Hepatocyte (in vitro differentiated cells): ENCODE results near the gene KRT222. TPM values are rescaled to one million over a fixed set of nuclear protein-coding genes. Genes with fewer than 3 reads are reported as not detected.

Source experiments
- DNase-seq: peaks from one replicate; pipeline ENCODE4 v3.0.0-alpha.2; 2016; ENCODE audit warnings: low spot score
- H2AFZ ChIP-seq: fragments of 200-600 bp; sonication (generic); 2 replicates; pipeline ENCODE4 v1.6.0; 2016; ENCODE audit warnings: antibody characterized with exemption, mild to moderate bottlenecking
- H3K27ac ChIP-seq: fragments of 200-600 bp; sonication (generic); 2 replicates; pipeline ENCODE4 v1.5.1; 2016; ENCODE audit warnings: mild to moderate bottlenecking
- H3K27me3 ChIP-seq: fragments of 200-600 bp; sonication (generic); 2 replicates; pipeline ENCODE4 v1.6.1; 2016
- H3K36me3 ChIP-seq: fragments of 200-600 bp; sonication (generic); replicated peaks from 2 replicates; pipeline ENCODE4 v1.5.1; 2016; ENCODE audit warnings: low read depth; ENCODE audit not compliant: insufficient read depth
- H3K4me1 ChIP-seq: fragments of 200-600 bp; sonication (generic); 2 replicates; pipeline ENCODE4 v1.5.1; 2016; ENCODE audit warnings: mild to moderate bottlenecking, moderate library complexity; ENCODE audit not compliant: insufficient read depth
- H3K4me2 ChIP-seq: fragments of 200-600 bp; sonication (generic); 2 replicates; pipeline ENCODE4 v1.6.0; 2016
- H3K4me3 ChIP-seq: fragments of 200-600 bp; sonication (generic); 2 replicates; pipeline ENCODE4 v1.5.1; 2016; ENCODE audit warnings: mild to moderate bottlenecking
- H3K79me2 ChIP-seq: fragments of 200-600 bp; sonication (generic); 2 replicates; pipeline ENCODE4 v1.6.0; 2017; ENCODE audit warnings: mild to moderate bottlenecking
- H3K9me2 ChIP-seq: fragments of 200-600 bp; sonication (generic); replicated peaks from 2 replicates; pipeline ENCODE4 v1.6.0; 2017; ENCODE audit warnings: mild to moderate bottlenecking; ENCODE audit not compliant: insufficient read depth
- H3K9me3 ChIP-seq: fragments of 200-600 bp; sonication (generic); 2 replicates; pipeline ENCODE4 v1.5.1; 2016; ENCODE audit warnings: low read depth, mild to moderate bottlenecking
- H4K20me1 ChIP-seq: fragments of 200-600 bp; sonication (generic); 2 replicates; pipeline ENCODE4 v1.6.0; 2016; ENCODE audit warnings: mild to moderate bottlenecking; ENCODE audit not compliant: insufficient read depth, poor library complexity, severe bottlenecking
- EZH2 ChIP-seq: fragments of 200-600 bp; sonication (generic); IDR thresholded peaks from 2 replicates; pipeline ENCODE4 v1.6.1; 2016; ENCODE audit warnings: antibody characterized with exemption, mild to moderate bottlenecking, borderline replicate concordance
- EZH2phosphoT487 ChIP-seq: fragments of 200-600 bp; sonication (generic); IDR thresholded peaks from one replicate; pipeline ENCODE4 v1.6.1; 2018; ENCODE audit warnings: antibody characterized with exemption, mild to moderate bottlenecking, low read depth, moderate library complexity; ENCODE audit not compliant: unreplicated experiment, severe bottlenecking
- WGBS: methylation state at CpG from one replicate; pipeline ENCODE4 v1.1.6; 2016; ENCODE audit warnings: low lambda C conversion rate; ENCODE audit errors: missing lambda C conversion rate; 5-methylcytosine and 5-hydroxymethylcytosine counted together
- polyA plus RNA-seq: library from polyadenylated mRNA; unstranded; fragments of >200 nt; fragmentation: Nextera tagmentation; extraction: Ambion mirVana; gene quantifications from 2 replicates; pipeline ENCODE4 v1.2.1, GENCODE V29; 2016
- total RNA-seq: library from RNA; depleted of rRNA; stranded (reverse); fragments of >200 nt; gene quantifications from 2 replicates; pipeline ENCODE4 v1.2.3, GENCODE V29; 2014
- TF ChIP-seq, protein P1 (sequence below): fragments of 200-600 bp; sonication (generic); IDR thresholded peaks from 2 replicates; pipeline ENCODE4 v1.5.1; 2016; ENCODE audit warnings: antibody characterized with exemption, mild to moderate bottlenecking; ENCODE audit not compliant: poor library complexity

Gene KRT222
- total and polyA plus RNA-seq, 2 experiments from 2014 or later, result 2.1 to 2.8 TPM

DNA sequence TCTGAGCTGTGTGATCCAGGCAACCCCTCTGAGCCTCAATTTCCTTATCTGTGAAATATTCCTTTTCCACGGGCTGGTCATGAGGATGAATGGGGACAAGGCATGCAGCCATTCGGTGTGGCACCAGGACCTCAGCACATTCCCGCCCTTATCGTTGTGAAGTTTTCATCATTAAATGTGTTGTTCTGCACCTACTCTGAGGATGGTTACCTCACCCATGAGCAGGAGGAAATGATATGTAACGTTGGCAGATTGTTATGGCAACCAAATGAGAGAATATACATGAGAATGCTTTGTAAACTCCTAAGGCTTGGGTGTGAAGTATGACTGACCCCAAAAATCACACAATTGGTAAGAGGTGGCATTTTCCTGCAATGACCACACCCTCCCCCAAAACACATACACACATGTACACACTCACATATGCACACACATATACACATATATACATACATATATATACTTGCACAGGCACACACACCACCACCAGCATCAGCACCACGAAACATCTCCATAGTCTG is 56.9 kb downstream of the KRT222 start:
- WGBS, result 77% methylated on average over 5 of the region's 6 CpGs
- Histone ChIP-seq H2AFZ (no peak overlapping the region), H3K4me3 (no peak overlapping the region), H3K9me2 (no peaks in the 10 kb centered on the region), H3K4me1 (no peaks in the 10 kb centered on the region), H4K20me1 (no peaks in the 10 kb centered on the region), H3K9me3 (no peaks in the 10 kb centered on the region), H3K27ac (no peak overlapping the region), H3K4me2 (no peak overlapping the region), H3K79me2 (no peaks in the 10 kb centered on the region), H3K27me3 (no peaks in the 10 kb centered on the region), H3K36me3 (no peaks in the 10 kb centered on the region)
- TF ChIP-seq, protein P1, sequence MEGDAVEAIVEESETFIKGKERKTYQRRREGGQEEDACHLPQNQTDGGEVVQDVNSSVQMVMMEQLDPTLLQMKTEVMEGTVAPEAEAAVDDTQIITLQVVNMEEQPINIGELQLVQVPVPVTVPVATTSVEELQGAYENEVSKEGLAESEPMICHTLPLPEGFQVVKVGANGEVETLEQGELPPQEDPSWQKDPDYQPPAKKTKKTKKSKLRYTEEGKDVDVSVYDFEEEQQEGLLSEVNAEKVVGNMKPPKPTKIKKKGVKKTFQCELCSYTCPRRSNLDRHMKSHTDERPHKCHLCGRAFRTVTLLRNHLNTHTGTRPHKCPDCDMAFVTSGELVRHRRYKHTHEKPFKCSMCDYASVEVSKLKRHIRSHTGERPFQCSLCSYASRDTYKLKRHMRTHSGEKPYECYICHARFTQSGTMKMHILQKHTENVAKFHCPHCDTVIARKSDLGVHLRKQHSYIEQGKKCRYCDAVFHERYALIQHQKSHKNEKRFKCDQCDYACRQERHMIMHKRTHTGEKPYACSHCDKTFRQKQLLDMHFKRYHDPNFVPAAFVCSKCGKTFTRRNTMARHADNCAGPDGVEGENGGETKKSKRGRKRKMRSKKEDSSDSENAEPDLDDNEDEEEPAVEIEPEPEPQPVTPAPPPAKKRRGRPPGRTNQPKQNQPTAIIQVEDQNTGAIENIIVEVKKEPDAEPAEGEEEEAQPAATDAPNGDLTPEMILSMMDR, result no peak
- no peak for TF ChIP-seq EZH2
- no peak for TF ChIP-seq EZH2phosphoT487
- no peak for DNase-seq

DNA sequence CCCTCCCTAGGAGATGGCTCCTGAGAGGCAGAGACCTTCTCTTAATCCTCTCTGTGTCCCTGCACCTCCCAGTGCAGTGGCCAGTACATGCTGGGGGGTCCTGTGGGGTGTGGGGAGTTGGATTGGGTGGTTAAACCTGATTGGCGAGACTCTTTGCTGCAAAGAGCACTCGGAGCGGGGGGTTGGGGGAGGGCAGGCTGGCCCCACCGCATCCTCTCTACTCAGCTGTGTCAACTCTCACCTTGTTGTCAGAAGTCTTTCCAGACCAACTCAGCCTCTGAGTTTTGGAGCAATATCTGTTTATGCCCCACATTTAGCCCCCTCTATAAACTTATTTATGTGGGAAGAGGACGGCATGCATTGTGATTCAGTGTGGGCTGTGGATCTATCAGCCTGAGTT is 57.3 kb downstream of the KRT222 start:
- Histone ChIP-seq H3K27me3 (no peaks in the 10 kb centered on the region), H3K79me2 (no peaks in the 10 kb centered on the region), H3K4me2 (no peak overlapping the region), H3K4me1 (peaks cover 2% of the 10 kb centered on the region), H3K4me3 (no peak overlapping the region), H2AFZ (no peak overlapping the region), H3K9me2 (no peaks in the 10 kb centered on the region), H3K27ac (no peak overlapping the region), H3K36me3 (no peaks in the 10 kb centered on the region), H4K20me1 (no peaks in the 10 kb centered on the region), H3K9me3 (no peaks in the 10 kb centered on the region)
- TF ChIP-seq EZH2phosphoT487, result no peak
- TF ChIP-seq EZH2, result no peak
- TF ChIP-seq, protein P1, result no peak
- 80% methylated on average over 5 of the region's 5 CpGs for WGBS
- DNase-seq, result no peak

DNA sequence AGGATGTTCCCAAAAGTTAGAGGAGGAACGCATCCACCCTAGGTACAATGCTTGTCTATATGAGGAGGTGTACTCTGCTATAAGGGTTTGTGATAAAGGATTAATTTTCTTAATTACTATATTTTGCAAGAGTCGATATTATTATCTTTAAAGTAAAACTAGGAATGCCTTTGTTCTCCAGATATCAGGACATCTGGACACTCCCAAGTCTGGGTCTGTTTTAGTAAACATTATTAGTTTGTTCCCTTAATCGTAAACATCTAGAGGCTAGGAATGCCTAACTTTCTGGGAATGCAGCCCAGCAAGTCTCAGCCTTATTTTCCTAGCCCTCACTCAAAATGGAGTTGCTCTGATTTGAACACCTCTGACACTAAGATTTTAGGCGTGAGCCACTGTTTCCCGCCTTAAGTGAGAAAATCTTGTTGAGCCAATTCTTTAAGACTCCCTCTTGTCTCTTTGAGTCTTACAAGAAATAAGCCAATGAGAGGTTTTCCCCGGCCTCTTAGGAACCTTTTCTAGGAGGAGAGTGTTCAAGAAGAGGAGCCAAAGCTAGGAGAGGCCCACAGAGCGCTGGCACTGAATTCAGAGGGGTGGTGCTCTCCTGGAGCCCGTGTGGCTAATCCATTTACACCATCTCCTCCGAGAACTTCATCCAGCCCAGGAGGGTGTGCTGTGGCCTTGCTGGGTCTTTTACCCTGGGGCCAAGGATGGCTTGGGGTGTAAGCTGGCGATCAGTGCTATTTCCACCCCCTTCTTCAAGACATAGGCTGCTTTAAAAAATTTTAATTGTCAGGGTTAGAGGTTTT is 58.2 kb downstream of the KRT222 start:
- H3K27ac ChIP-seq, result peak overlapping the region; percentile 66
- no peaks in the 10 kb centered on the region for H3K9me3 ChIP-seq
- no peak overlapping the region for H3K4me2 ChIP-seq
- H3K4me3 ChIP-seq, result no peak overlapping the region
- H3K27me3 ChIP-seq, result no peaks in the 10 kb centered on the region
- H3K4me1 ChIP-seq, result peaks cover 2% of the 10 kb centered on the region
- no peaks in the 10 kb centered on the region for H3K79me2 ChIP-seq
- H3K9me2 ChIP-seq, result no peaks in the 10 kb centered on the region
- H4K20me1 ChIP-seq, result no peaks in the 10 kb centered on the region
- DNase-seq, result no peak
- 62% methylated on average over 10 of the region's 10 CpGs for WGBS
- H3K36me3 ChIP-seq, result no peaks in the 10 kb centered on the region
- TF ChIP-seq, protein P1, result no peak
- TF ChIP-seq EZH2phosphoT487 (no peak), EZH2 (no peak)
- H2AFZ ChIP-seq, result no peak overlapping the region
